ENCODE data around the gene NDRG3. TPM values are rescaled to one million over a fixed set of nuclear protein-coding genes. Genes with fewer than 3 reads are reported as not detected.

Gene NDRG3
- total and polyA plus RNA-seq, 2 of the 8 experiments (the other 6 are each of a cell fraction or from before 2014, with no cell fraction given) = 25.7 to 32.3 TPM

- TF ChIP-seq CHD1 (IDR thresholded peaks at IDR 0.05; ENCODE audit: low read depth, low read length) (no peak), CBX5 (IDR thresholded peaks at IDR 0.05; ENCODE audit: low read depth, low read length) (no peak)
These were observed 27.9 kb upstream of the NDRG3 start, which contains the start of gene DSN1 (continued) for GRCh38 chr20:36773597-36774390.

Measured in H1 (cell line).